ENCODE measurements around the gene VTI1A. TPM values are rescaled to one million over a fixed set of nuclear protein-coding genes. Genes with fewer than 3 reads are reported as not detected.

Gene VTI1A
- total RNA-seq, 2 experiments from 2014 or later = 24.9 to 28.4 TPM

- Mint-ChIP-seq H3K9me3 (peaks cover 13% of the 10 kb centered on the region), H3K4me3 (no peak overlapping the region), H3K36me3 (ENCODE audit: low read depth) (peaks cover 17% of the 10 kb centered on the region), H3K27ac (no peak overlapping the region), H3K27me3 (ENCODE audit: low read depth) (no peaks in the 10 kb centered on the region), H3K4me1 (ENCODE audit: low read depth) (no peaks in the 10 kb centered on the region)
- CTCF ChIA-PET = no interaction called here
- intact Hi-C loops (cut with micrococcal nuclease) = no loop called here
- no peak for DNase-seq
These were observed 337.0 kb downstream of the VTI1A start for GRCh38 chr10:112784022-112784461.

GRCh38 chr10:112785089-112785488, 338.1 kb downstream of the VTI1A start:
- peaks cover 17% of the 10 kb centered on the region for H3K9me3 Mint-ChIP-seq
- intact Hi-C loops (cut with micrococcal nuclease) = no loop called here
- no peaks in the 10 kb centered on the region for H3K4me1 Mint-ChIP-seq (ENCODE audit: low read depth)
- CTCF ChIA-PET = no interaction called here
- no peak for DNase-seq
- H3K36me3 Mint-ChIP-seq (ENCODE audit: low read depth) = peaks cover 21% of the 10 kb centered on the region
- H3K27me3 Mint-ChIP-seq (ENCODE audit: low read depth) = no peaks in the 10 kb centered on the region
- no peak overlapping the region for H3K27ac Mint-ChIP-seq
- H3K4me3 Mint-ChIP-seq = no peak overlapping the region

- intact Hi-C loops (cut with micrococcal nuclease) = no loop called here
- Mint-ChIP-seq H3K36me3 (ENCODE audit: low read depth) (peaks cover 8% of the 10 kb centered on the region), H3K4me1 (ENCODE audit: low read depth) (no peaks in the 10 kb centered on the region), H3K4me3 (no peak overlapping the region), H3K27ac (no peak overlapping the region), H3K9me3 (peaks cover 19% of the 10 kb centered on the region), H3K27me3 (ENCODE audit: low read depth) (no peaks in the 10 kb centered on the region)
- CTCF ChIA-PET = no interaction called here
- no peak for DNase-seq
These were observed 342.2 kb downstream of the VTI1A start for GRCh38 chr10:112789248-112789647.

GRCh38 chr10:112790030-112790429, 343.0 kb downstream of the VTI1A start:
- H3K36me3 Mint-ChIP-seq (ENCODE audit: low read depth) = peaks cover 8% of the 10 kb centered on the region
- H3K27ac Mint-ChIP-seq = no peak overlapping the region
- CTCF ChIA-PET = interaction anchor here (0.6 kb wide), 1 partner anchor 59 kb away, joined by 4 read pairs; no protein-coding TSS in a partner anchor
- intact Hi-C loops (cut with micrococcal nuclease) = no loop called here
- H3K4me3 Mint-ChIP-seq = no peak overlapping the region
- no peak for DNase-seq
- no peaks in the 10 kb centered on the region for H3K4me1 Mint-ChIP-seq (ENCODE audit: low read depth)
- H3K27me3 Mint-ChIP-seq (ENCODE audit: low read depth) = no peaks in the 10 kb centered on the region
- H3K9me3 Mint-ChIP-seq = peaks cover 19% of the 10 kb centered on the region

- intact Hi-C loops (cut with micrococcal nuclease) = no loop called here
- CTCF ChIA-PET = no interaction called here
- H3K9me3 Mint-ChIP-seq = peaks cover 18% of the 10 kb centered on the region
- peaks cover 8% of the 10 kb centered on the region for H3K36me3 Mint-ChIP-seq (ENCODE audit: low read depth)
- H3K4me3 Mint-ChIP-seq = no peak overlapping the region
- no peak overlapping the region for H3K27ac Mint-ChIP-seq
- no peak for DNase-seq
- H3K4me1 Mint-ChIP-seq (ENCODE audit: low read depth) = no peaks in the 10 kb centered on the region
- no peaks in the 10 kb centered on the region for H3K27me3 Mint-ChIP-seq (ENCODE audit: low read depth)
These were observed 343.9 kb downstream of the VTI1A start for GRCh38 chr10:112790921-112791320.

GRCh38 chr10:112791447-112791846, 344.4 kb downstream of the VTI1A start:
- no peaks in the 10 kb centered on the region for H3K4me1 Mint-ChIP-seq (ENCODE audit: low read depth)
- no peaks in the 10 kb centered on the region for H3K27me3 Mint-ChIP-seq (ENCODE audit: low read depth)
- CTCF ChIA-PET = no interaction called here
- no peak overlapping the region for H3K4me3 Mint-ChIP-seq
- intact Hi-C loops (cut with micrococcal nuclease) = no loop called here
- no peak for DNase-seq
- H3K9me3 Mint-ChIP-seq = peaks cover 15% of the 10 kb centered on the region
- peaks cover 6% of the 10 kb centered on the region for H3K36me3 Mint-ChIP-seq (ENCODE audit: low read depth)
- H3K27ac Mint-ChIP-seq = no peak overlapping the region

- Mint-ChIP-seq H3K4me1 (ENCODE audit: low read depth) (no peaks in the 10 kb centered on the region), H3K27me3 (ENCODE audit: low read depth) (no peaks in the 10 kb centered on the region), H3K36me3 (ENCODE audit: low read depth) (peaks cover 6% of the 10 kb centered on the region), H3K9me3 (peaks cover 8% of the 10 kb centered on the region), H3K27ac (no peak overlapping the region), H3K4me3 (no peak overlapping the region)
- DNase-seq = no peak
- CTCF ChIA-PET = no interaction called here
- intact Hi-C loops (cut with micrococcal nuclease) = no loop called here
These were observed 345.6 kb downstream of the VTI1A start for GRCh38 chr10:112792487-112793201.

GRCh38 chr10:112793202-112793921, 346.3 kb downstream of the VTI1A start:
- Mint-ChIP-seq H3K36me3 (ENCODE audit: low read depth) (peaks cover 4% of the 10 kb centered on the region), H3K27ac (no peak overlapping the region), H3K27me3 (ENCODE audit: low read depth) (no peaks in the 10 kb centered on the region), H3K4me3 (no peak overlapping the region), H3K9me3 (peaks cover 6% of the 10 kb centered on the region), H3K4me1 (ENCODE audit: low read depth) (no peaks in the 10 kb centered on the region)
- no peak for DNase-seq
- intact Hi-C loops (cut with micrococcal nuclease) = no loop called here
- CTCF ChIA-PET = no interaction called here

GRCh38 chr10:112794201-112794600, 347.2 kb downstream of the VTI1A start:
- intact Hi-C loops (cut with micrococcal nuclease) = no loop called here
- no peaks in the 10 kb centered on the region for H3K4me1 Mint-ChIP-seq (ENCODE audit: low read depth)

GRCh38 chr10:112795067-112795466, 348.1 kb downstream of the VTI1A start:
- H3K27ac Mint-ChIP-seq = no peak overlapping the region
- intact Hi-C loops (cut with micrococcal nuclease) = no loop called here
- DNase-seq = no peak
- CTCF ChIA-PET = no interaction called here
- peaks cover 1% of the 10 kb centered on the region for H3K9me3 Mint-ChIP-seq
- H3K36me3 Mint-ChIP-seq (ENCODE audit: low read depth) = no peaks in the 10 kb centered on the region
- no peaks in the 10 kb centered on the region for H3K27me3 Mint-ChIP-seq (ENCODE audit: low read depth)
- no peaks in the 10 kb centered on the region for H3K4me1 Mint-ChIP-seq (ENCODE audit: low read depth)
- no peak overlapping the region for H3K4me3 Mint-ChIP-seq

More at GRCh38 chr10:112794201-112794600, 347.2 kb downstream of the VTI1A start:
- Mint-ChIP-seq H3K9me3 (peaks cover 4% of the 10 kb centered on the region), H3K27ac (no peak overlapping the region), H3K27me3 (ENCODE audit: low read depth) (no peaks in the 10 kb centered on the region), H3K36me3 (ENCODE audit: low read depth) (peaks cover 3% of the 10 kb centered on the region), H3K4me3 (no peak overlapping the region)
- no peak for DNase-seq
- CTCF ChIA-PET = no interaction called here

- DNase-seq = no peak
- H3K4me1 Mint-ChIP-seq (ENCODE audit: low read depth) = no peaks in the 10 kb centered on the region
- H3K27ac Mint-ChIP-seq = no peak overlapping the region
- no peaks in the 10 kb centered on the region for H3K9me3 Mint-ChIP-seq
- H3K27me3 Mint-ChIP-seq (ENCODE audit: low read depth) = no peaks in the 10 kb centered on the region
- CTCF ChIA-PET = no interaction called here
- intact Hi-C loops (cut with micrococcal nuclease) = no loop called here
- no peaks in the 10 kb centered on the region for H3K36me3 Mint-ChIP-seq (ENCODE audit: low read depth)
- no peak overlapping the region for H3K4me3 Mint-ChIP-seq
These were observed 350.2 kb downstream of the VTI1A start for GRCh38 chr10:112797197-112797596.

- CTCF ChIA-PET = no interaction called here
- no peaks in the 10 kb centered on the region for H3K9me3 Mint-ChIP-seq
- intact Hi-C loops (cut with micrococcal nuclease) = no loop called here
- no peak overlapping the region for H3K27ac Mint-ChIP-seq
- H3K36me3 Mint-ChIP-seq (ENCODE audit: low read depth) = no peaks in the 10 kb centered on the region
- H3K27me3 Mint-ChIP-seq (ENCODE audit: low read depth) = no peaks in the 10 kb centered on the region
- H3K4me1 Mint-ChIP-seq (ENCODE audit: low read depth) = no peaks in the 10 kb centered on the region
- H3K4me3 Mint-ChIP-seq = no peak overlapping the region
- no peak for DNase-seq
These were observed 350.8 kb downstream of the VTI1A start for GRCh38 chr10:112797855-112798254.

- Mint-ChIP-seq H3K27me3 (ENCODE audit: low read depth) (no peaks in the 10 kb centered on the region), H3K4me3 (no peak overlapping the region), H3K9me3 (no peaks in the 10 kb centered on the region), H3K4me1 (ENCODE audit: low read depth) (no peaks in the 10 kb centered on the region), H3K36me3 (ENCODE audit: low read depth) (no peaks in the 10 kb centered on the region), H3K27ac (no peak overlapping the region)
- intact Hi-C loops (cut with micrococcal nuclease) = no loop called here
- no peak for DNase-seq
- CTCF ChIA-PET = no interaction called here
These were observed 352.0 kb downstream of the VTI1A start for GRCh38 chr10:112799038-112799437.
